ENCODE data around the gene SPRING1. TPM values are rescaled to one million over a fixed set of nuclear protein-coding genes. Genes with fewer than 3 reads are reported as not detected.

SPRING1 gene
- total and polyA plus RNA-seq, 2 of the 13 experiments (the other 11 are each of a cell fraction or from before 2014, with no cell fraction given) = 20.0 to 51.8 TPM

DNA sequence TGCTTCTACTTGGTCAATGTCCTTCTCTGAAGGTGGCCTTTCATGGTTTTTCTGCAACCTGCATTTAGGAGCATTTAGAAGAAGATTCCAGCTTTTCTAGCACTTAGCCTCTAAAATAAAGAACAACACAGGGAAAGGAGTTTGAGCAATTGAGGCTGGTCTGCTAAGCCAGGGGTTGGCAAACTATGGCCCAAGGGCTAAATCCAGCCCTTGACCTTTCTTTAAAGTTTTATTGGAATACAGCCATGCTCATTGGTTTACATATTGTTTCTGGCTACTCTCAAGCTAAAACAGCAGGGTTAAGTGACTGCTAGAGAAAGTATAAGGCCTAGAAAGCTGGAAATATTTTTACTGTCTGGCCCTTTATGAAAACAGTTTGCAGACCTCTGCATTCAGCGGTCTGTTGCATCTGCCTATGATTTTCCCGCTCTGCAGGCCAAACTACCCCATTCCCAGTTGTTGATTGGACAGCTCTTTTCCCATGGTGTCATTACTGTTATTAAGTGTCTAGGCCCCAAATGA lies 39.3 kb downstream of the SPRING1 start (continued):
- TF ChIP-seq CBX1 (IDR thresholded peaks at IDR 0.05; ENCODE audit: low read depth) = no peak
- TF ChIP-seq ZSCAN30 (CRISPR knock-in tag; IDR thresholded peaks at IDR 0.05) = no peak
- no peak for TF ChIP-seq SETDB1 (CRISPR knock-in tag; IDR thresholded peaks at IDR 0.05; ENCODE audit: borderline replicate concordance)

DNA sequence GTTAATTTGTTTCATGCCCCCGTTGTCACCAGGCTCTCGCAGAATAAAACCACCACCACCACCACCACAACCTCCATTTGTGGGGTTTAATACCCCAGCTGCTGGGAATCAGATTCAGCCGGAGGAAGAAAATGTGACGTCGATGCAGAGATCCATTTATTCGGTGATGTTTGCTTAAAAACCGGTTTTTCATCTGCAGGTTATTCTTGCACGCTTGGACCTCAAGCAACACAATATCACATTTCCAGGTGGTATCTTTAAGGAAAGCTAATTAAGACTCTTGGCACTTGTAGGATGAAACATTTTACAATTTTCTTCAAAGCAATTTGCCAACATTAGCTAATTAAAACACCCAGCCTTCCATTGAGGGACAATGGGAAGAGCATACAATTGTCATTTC lies 39.8 kb downstream of the SPRING1 start:
- ChIA-PET CTCF (ENCODE audit: low intra/inter-chr PET ratio, low total read pairs) (no interaction called here), POLR2A (no interaction called here)
- Histone ChIP-seq H3K79me2 (ENCODE audit: insufficient read depth, low read length) (no peaks in the 10 kb centered on the region), H3K9ac (ENCODE audit: insufficient read depth, low read depth, low read length) (no peak overlapping the region), H4K20me1 (ENCODE audit: insufficient read depth, low read length) (no peaks in the 10 kb centered on the region), H3K4me1 (ENCODE audit: insufficient read depth, low read length) (peaks cover 10% of the 10 kb centered on the region), H3K27ac (ENCODE audit: extremely low read length, insufficient read depth, low read length) (no peak overlapping the region), H3K9me3 (ENCODE audit: low read length) (no peaks in the 10 kb centered on the region), H3K36me3 (replicated peaks in 1 of 2; ENCODE audit: control insufficient read depth in 1 of 2, insufficient read depth in 2 of 2, low read length in 2 of 2) (no peaks in the 10 kb centered on the region), H3K27me3 (ENCODE audit: control insufficient read depth in 1 of 2, insufficient read depth in 2 of 2, low read length in 2 of 2) (peaks cover 3 to 22% of the 10 kb centered on the region in 2 experiments; a peak in 4 of 5 replicates), H3K4me2 (ENCODE audit: low read depth, low read length) (no peak overlapping the region), H3K4me3 (replicated peaks in 1 of 3; ENCODE audit: insufficient read depth in 1 of 3, low read depth in 2 of 3, low read length in 3 of 3) (no peak overlapping the region), H2AFZ (ENCODE audit: low read length) (no peak overlapping the region)
- intact Hi-C loops (cut with micrococcal nuclease; ENCODE audit: unreplicated experiment) (loop anchor here (10.0 kb wide), 1 partner anchor 703 kb away; no protein-coding TSS in a partner anchor), in situ Hi-C loops (cut with HindIII; ENCODE audit: extremely low pct_ligation_motif_present, low pct_unique_long_range_greater_than_20kb) (no loop called here)
- DNase-seq (ENCODE audit: low spot score) (no peak), FAIRE-seq (no peak), ATAC-seq (no peak)
- BruUV-seq (replicated peaks) = no TSS peak
- 88% methylated on average over 8 of the region's 8 CpGs for WGBS (ENCODE audit: low lambda C conversion rate)
- no peak for TF ChIP-seq SMARCC2 (IDR thresholded peaks at IDR 0.05)
- TF ChIP-seq THAP11 (CRISPR knock-in tag; IDR thresholded peaks at IDR 0.05) = no peak
- TF ChIP-seq NCOR1 (IDR thresholded peaks at IDR 0.05; ENCODE audit: borderline replicate concordance, low read length) = no peak
- TF ChIP-seq SP1 (IDR thresholded peaks at IDR 0.05) = no peak
- TF ChIP-seq SP1 (CRISPR knock-in tag; IDR thresholded peaks at IDR 0.05) = no peak
- TF ChIP-seq ESRRA (CRISPR knock-in tag; IDR thresholded peaks at IDR 0.05; ENCODE audit: low read depth) = no peak
- TF ChIP-seq AHR (CRISPR knock-in tag; IDR thresholded peaks at IDR 0.05) = no peak
- no peak for TF ChIP-seq KAT7 (CRISPR knock-in tag; IDR thresholded peaks at IDR 0.05; ENCODE audit: borderline replicate concordance)
- TF ChIP-seq, protein P1, sequence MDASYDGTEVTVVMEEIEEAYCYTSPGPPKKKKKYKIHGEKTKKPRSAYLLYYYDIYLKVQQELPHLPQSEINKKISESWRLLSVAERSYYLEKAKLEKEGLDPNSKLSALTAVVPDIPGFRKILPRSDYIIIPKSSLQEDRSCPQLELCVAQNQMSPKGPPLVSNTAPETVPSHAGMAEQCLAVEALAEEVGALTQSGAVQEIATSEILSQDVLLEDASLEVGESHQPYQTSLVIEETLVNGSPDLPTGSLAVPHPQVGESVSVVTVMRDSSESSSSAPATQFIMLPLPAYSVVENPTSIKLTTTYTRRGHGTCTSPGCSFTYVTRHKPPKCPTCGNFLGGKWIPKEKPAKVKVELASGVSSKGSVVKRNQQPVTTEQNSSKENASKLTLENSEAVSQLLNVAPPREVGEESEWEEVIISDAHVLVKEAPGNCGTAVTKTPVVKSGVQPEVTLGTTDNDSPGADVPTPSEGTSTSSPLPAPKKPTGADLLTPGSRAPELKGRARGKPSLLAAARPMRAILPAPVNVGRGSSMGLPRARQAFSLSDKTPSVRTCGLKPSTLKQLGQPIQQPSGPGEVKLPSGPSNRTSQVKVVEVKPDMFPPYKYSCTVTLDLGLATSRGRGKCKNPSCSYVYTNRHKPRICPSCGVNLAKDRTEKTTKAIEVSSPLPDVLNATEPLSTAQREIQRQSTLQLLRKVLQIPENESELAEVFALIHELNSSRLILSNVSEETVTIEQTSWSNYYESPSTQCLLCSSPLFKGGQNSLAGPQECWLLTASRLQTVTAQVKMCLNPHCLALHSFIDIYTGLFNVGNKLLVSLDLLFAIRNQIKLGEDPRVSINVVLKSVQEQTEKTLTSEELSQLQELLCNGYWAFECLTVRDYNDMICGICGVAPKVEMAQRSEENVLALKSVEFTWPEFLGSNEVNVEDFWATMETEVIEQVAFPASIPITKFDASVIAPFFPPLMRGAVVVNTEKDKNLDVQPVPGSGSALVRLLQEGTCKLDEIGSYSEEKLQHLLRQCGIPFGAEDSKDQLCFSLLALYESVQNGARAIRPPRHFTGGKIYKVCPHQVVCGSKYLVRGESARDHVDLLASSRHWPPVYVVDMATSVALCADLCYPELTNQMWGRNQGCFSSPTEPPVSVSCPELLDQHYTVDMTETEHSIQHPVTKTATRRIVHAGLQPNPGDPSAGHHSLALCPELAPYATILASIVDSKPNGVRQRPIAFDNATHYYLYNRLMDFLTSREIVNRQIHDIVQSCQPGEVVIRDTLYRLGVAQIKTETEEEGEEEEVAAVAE (CRISPR knock-in tag; IDR thresholded peaks at IDR 0.05; ENCODE audit: borderline replicate concordance) = no peak
- no peak for TF ChIP-seq ZNF768 (CRISPR knock-in tag; IDR thresholded peaks at IDR 0.05)
- no peak for TF ChIP-seq MIXL1 (CRISPR knock-in tag; IDR thresholded peaks at IDR 0.05)

Measured in HepG2 (cell line).